ENCODE results near the gene DMGDH. TPM values are rescaled to one million over a fixed set of nuclear protein-coding genes. Genes with fewer than 3 reads are reported as not detected.

The DMGDH gene
- total and polyA plus RNA-seq, 2 donors (not counting 3 experiments of a cell fraction or from before 2014, with no cell fraction given), result 0.11 TPM; not detected in 1

GRCh38 chr5:79032782-79033181 lies 36.7 kb downstream of the DMGDH start:
- FAIRE-seq (no peak), DNase-seq (ENCODE audit: low read depth, low spot score) (no peak)
- Histone ChIP-seq H3K4me2 (ENCODE audit: insufficient read depth, low read length) (no peak overlapping the region), H3K4me1 (ENCODE audit: control insufficient read depth, extremely low read depth, insufficient read depth, low read length) (no peaks in the 10 kb centered on the region), H3K27me3 (ENCODE audit: control insufficient read depth in 2 of 2, insufficient read depth in 2 of 2, low read length in 2 of 2) (peaks cover 0 to 1% of the 10 kb centered on the region in 2 experiments), H3K9ac (replicated peaks; ENCODE audit: extremely low read depth, insufficient read depth, low read length) (no peak overlapping the region), H3K4me3 (replicated peaks in 1 of 3; ENCODE audit: insufficient read depth in 1 of 3, low read depth in 1 of 3, low read length in 3 of 3) (no peak overlapping the region), H3K79me2 (ENCODE audit: control insufficient read depth, insufficient read depth, low read length) (no peaks in the 10 kb centered on the region), H3K9me1 (replicated peaks; ENCODE audit: control insufficient read depth, extremely low read depth, insufficient read depth, low read length) (no peaks in the 10 kb centered on the region), H2AFZ (ENCODE audit: low read depth, low read length) (no peak overlapping the region), H3K27ac (ENCODE audit: insufficient read depth, low read depth, low read length) (no peak overlapping the region), H4K20me1 (replicated peaks; ENCODE audit: control insufficient read depth, extremely low read depth, insufficient read depth, low read length) (no peaks in the 10 kb centered on the region), H3K9me3 (replicated peaks; ENCODE audit: control insufficient read depth, insufficient read depth, low read length) (no peaks in the 10 kb centered on the region), H3K36me3 (ENCODE audit: control insufficient read depth in 2 of 2, extremely low read depth in 1 of 2, insufficient read depth in 2 of 2, low read length in 2 of 2) (no peaks in the 10 kb centered on the region)
- TF ChIP-seq CTCF (IDR thresholded peaks at IDR 0.05; ENCODE audit: extremely low read depth in 1 of 2, insufficient read depth in 1 of 2, low read depth in 1 of 2, low read length in 2 of 2), result no peak
- TF ChIP-seq FOS (IDR thresholded peaks at IDR 0.05; ENCODE audit: borderline replicate concordance, insufficient read depth, low read length), result no peak
- no peak for TF ChIP-seq EZH2 (IDR thresholded peaks at IDR 0.05; ENCODE audit: borderline replicate concordance, low read depth, low read length, severe bottlenecking)
- no peak for TF ChIP-seq POLR2AphosphoS5 (IDR thresholded peaks at IDR 0.05; ENCODE audit: insufficient read depth, low read depth, low read length)
- TF ChIP-seq MYC (IDR thresholded peaks at IDR 0.05; ENCODE audit: low read depth, low read length), result no peak
- TF ChIP-seq POLR2A (IDR thresholded peaks at IDR 0.05; ENCODE audit: low read depth, low read length), result no peak
- no peak for TF ChIP-seq GATA2 (IDR thresholded peaks at IDR 0.05; ENCODE audit: insufficient read depth, insufficient read length, low read depth, low read length)
- TF ChIP-seq JUN (IDR thresholded peaks at IDR 0.05; ENCODE audit: borderline replicate concordance, insufficient read depth, insufficient read length, low read depth), result no peak
- no peak for TF ChIP-seq MAX (IDR thresholded peaks at IDR 0.05; ENCODE audit: insufficient read depth, insufficient read length)
- intact Hi-C loops (cut with micrococcal nuclease) (no loop called here), dilution Hi-C loops (cut with MboI; ENCODE audit: extremely low pct_ligation_motif_present, low sequenced_read_pairs) (no loop called here)
- CTCF ChIA-PET, result interaction anchor here (2.0 to 3.5 kb wide), 2 partner anchors 8 to 10 kb away, joined by 6 to 31 read pairs; no protein-coding TSS in a partner anchor
- BruUV-seq (replicated peaks), result no TSS peak
- POLR2A ChIA-PET, result no interaction called here
